GM23338 (cell line): ENCODE measurements around the gene TANGO2. TPM values are rescaled to one million over a fixed set of nuclear protein-coding genes. Genes with fewer than 3 reads are reported as not detected.

Experiments used
- ATAC-seq: fragments of 200-7000 bp; cut with Tn5 transposase; 3 replicates; pipeline ENCODE4 v1.9.1; 2020
- DNase-seq: peaks from one replicate; pipeline ENCODE4 v3.0.0-alpha.2; 2015; ENCODE audit warnings: low spot score
- H2AFZ ChIP-seq: fragments of 200-600 bp; sonication (generic); 2 replicates; pipeline ENCODE4 v1.8.0; 2016; ENCODE audit warnings: antibody characterized with exemption, mild to moderate bottlenecking, moderate library complexity
- H3F3A ChIP-seq: fragments of 200-600 bp; sonication (generic); replicated peaks from 2 replicates; pipeline ENCODE4 v1.8.0; 2017; ENCODE audit warnings: antibody characterized with exemption, mixed run types, low read depth
- H3K27ac ChIP-seq: fragments of 200-600 bp; sonication (generic); 2 replicates; pipeline ENCODE4 v1.6.1; 2016; ENCODE audit warnings: low read depth
- H3K27me3 ChIP-seq: fragments of 200-600 bp; sonication (generic); 2 replicates; pipeline ENCODE4 v1.8.0; 2016; ENCODE audit warnings: mild to moderate bottlenecking, mixed run types, moderate library complexity; ENCODE audit not compliant: insufficient read depth
- H3K36me3 ChIP-seq: fragments of 200-600 bp; sonication (generic); 2 replicates; pipeline ENCODE4 v1.8.0; 2016; ENCODE audit warnings: mild to moderate bottlenecking; ENCODE audit not compliant: insufficient read depth
- H3K4me1 ChIP-seq: fragments of 200-600 bp; sonication (generic); 2 replicates; pipeline ENCODE4 v1.8.0; 2016; ENCODE audit warnings: mild to moderate bottlenecking, moderate library complexity; ENCODE audit not compliant: insufficient read depth
- H3K4me2 ChIP-seq: fragments of 200-600 bp; sonication (generic); 2 replicates; pipeline ENCODE4 v1.7.1; 2017; ENCODE audit warnings: mixed run types
- H3K4me3 ChIP-seq: fragments of 200-600 bp; sonication (generic); 2 replicates; pipeline ENCODE4 v1.6.1; 2016; ENCODE audit warnings: mixed run types
- H3K79me2 ChIP-seq: fragments of 200-600 bp; sonication (generic); replicated peaks from 2 replicates; pipeline ENCODE4 v1.8.0; 2017; ENCODE audit warnings: mild to moderate bottlenecking; ENCODE audit not compliant: insufficient read depth
- H3K9me2 ChIP-seq: fragments of 200-600 bp; sonication (generic); 2 replicates; pipeline ENCODE4 v1.8.0; 2017; ENCODE audit not compliant: insufficient read depth
- H4K20me1 ChIP-seq: fragments of 200-600 bp; sonication (generic); replicated peaks from 2 replicates; pipeline ENCODE4 v1.8.0; 2017; ENCODE audit warnings: mild to moderate bottlenecking; ENCODE audit not compliant: insufficient read depth
- H3K27ac Mint-ChIP-seq: 2 replicates; pipeline ENCODE4 v1.8.0; 2020; ENCODE audit warnings: inconsistent platforms, mild to moderate bottlenecking, moderate library complexity, mixed read lengths
- H3K27me3 Mint-ChIP-seq: 3 replicates; pipeline ENCODE4 v1.8.0; 2022; ENCODE audit warnings: low read depth, mild to moderate bottlenecking, moderate library complexity, mixed read lengths, inconsistent platforms; ENCODE audit not compliant: insufficient read depth, poor library complexity
- H3K36me3 Mint-ChIP-seq: 3 replicates; pipeline ENCODE4 v1.8.0; 2021; ENCODE audit warnings: low read depth, mild to moderate bottlenecking, inconsistent platforms, moderate library complexity, mixed read lengths
- H3K4me1 Mint-ChIP-seq: 3 replicates; pipeline ENCODE4 v1.8.0; 2020; ENCODE audit warnings: mild to moderate bottlenecking, inconsistent platforms, mixed read lengths
- H3K4me3 Mint-ChIP-seq: 3 replicates; pipeline ENCODE4 v1.8.0; 2021; ENCODE audit warnings: moderate library complexity, mild to moderate bottlenecking, inconsistent platforms, mixed read lengths
- H3K9me3 Mint-ChIP-seq: 3 replicates; pipeline ENCODE4 v1.8.0; 2020; ENCODE audit warnings: moderate library complexity, mild to moderate bottlenecking, inconsistent platforms, mixed read lengths
- EZH2 ChIP-seq: fragments of 200-600 bp; sonication (generic); IDR thresholded peaks from one replicate; pipeline ENCODE4 v1.8.0; 2017; ENCODE audit warnings: antibody characterized with exemption, mild to moderate bottlenecking, low read depth; ENCODE audit not compliant: unreplicated experiment
- NANOG ChIP-seq: IDR thresholded peaks from 2 replicates; pipeline ENCODE4 v1.6.1; 2016; ENCODE audit warnings: antibody characterized with exemption, borderline replicate concordance
- STAT1 ChIP-seq: IDR thresholded peaks from one replicate; pipeline ENCODE4 v1.6.1; 2016; ENCODE audit warnings: antibody characterized with exemption; ENCODE audit not compliant: unreplicated experiment
- ZNF114 ChIP-seq: fragments of 250-450 bp; sonication (Bioruptor Pico); IDR thresholded peaks from 2 replicates; pipeline ENCODE4 v1.5.0; 2020; ENCODE audit warnings: mild to moderate bottlenecking, moderate library complexity
- ZNF331 ChIP-seq: fragments of 250-450 bp; sonication (Bioruptor Pico); IDR thresholded peaks from 2 replicates; pipeline ENCODE4 v1.5.0; 2020; ENCODE audit warnings: low read depth, mild to moderate bottlenecking, moderate library complexity
- polyA plus RNA-seq: library from polyadenylated mRNA; unstranded; fragments of >200 nt; fragmentation: Nextera tagmentation; extraction: Ambion mirVana; gene quantifications from 2 replicates; pipeline ENCODE4 v1.2.1, GENCODE V29; 2016
- total RNA-seq: library from RNA; depleted of rRNA; stranded (reverse); fragments of >200 nt; shearing (Covaris generic); gene quantifications from 2 replicates; pipeline ENCODE4 v1.2.3, GENCODE V29; 2014
- TF ChIP-seq, protein P1 (sequence below), 2 experiments: fragments of 200-600 bp in 1 of 2; sonication (generic) in 1 of 2; conservative IDR thresholded peaks; 2 replicates each; pipeline versions ENCODE4 v1.5.1 to v1.6.1; 2016 to 2017; ENCODE audit warnings: antibody characterized with exemption in 2 of 2, low read depth in 2 of 2, mild to moderate bottlenecking in 2 of 2, moderate library complexity in 1 of 2
- TF ChIP-seq, protein P2 (sequence below): IDR thresholded peaks from 2 replicates; pipeline ENCODE4 v1.6.1; 2016; ENCODE audit warnings: antibody characterized with exemption

Gene TANGO2
- total and polyA plus RNA-seq, 2 experiments from 2014 or later: 6.9 to 15.0 TPM

DNA sequence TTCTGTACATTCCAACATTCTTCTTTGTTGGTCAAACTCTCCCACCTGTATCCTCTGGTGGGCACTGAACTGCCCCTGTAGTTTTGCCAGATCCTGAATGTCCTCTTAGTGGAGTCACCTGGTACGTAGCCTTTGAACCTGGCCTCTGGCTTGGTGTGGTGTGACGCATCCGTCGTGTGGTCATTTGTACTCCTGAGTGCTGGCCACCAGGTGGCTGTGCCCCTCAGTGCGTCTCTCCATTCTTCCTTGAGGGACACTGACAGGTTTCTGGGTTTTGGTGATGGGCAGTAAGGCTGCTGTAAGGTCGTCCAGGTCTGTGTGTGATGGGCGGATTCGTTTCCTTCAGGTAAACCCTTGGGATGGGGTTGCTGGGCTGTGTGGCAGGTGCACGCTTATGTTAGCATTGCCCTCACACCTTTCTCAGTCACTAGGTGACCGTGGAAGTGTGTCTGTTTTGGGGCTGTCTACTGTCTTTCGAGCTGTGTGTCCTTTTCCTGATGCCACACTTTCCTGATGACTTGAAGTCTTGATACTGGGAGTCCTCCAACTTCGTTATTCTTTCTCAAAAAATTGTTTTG is 81.4 kb downstream of the TANGO2 start:
- Histone ChIP-seq H3K4me3 (no peak overlapping the region), H3K4me2 (no peak overlapping the region), H3F3A (peaks cover 13% of the 10 kb centered on the region; the same call in 1 of the 2 replicates), H3K79me2 (peaks cover 58% of the 10 kb centered on the region), H3K4me1 (no peaks in the 10 kb centered on the region; the same call in 1 of the 2 replicates), H3K9me2 (no peaks in the 10 kb centered on the region), H3K36me3 (peaks cover 26% of the 10 kb centered on the region), H2AFZ (no peak overlapping the region), H4K20me1 (peaks cover 56% of the 10 kb centered on the region), H3K27me3 (no peaks in the 10 kb centered on the region), H3K27ac (no peak overlapping the region)
- DNase-seq: peak; percentile 43
- no peak overlapping the region; the same call in 1 of the 2 replicates for H3K27ac Mint-ChIP-seq
- H3K9me3 Mint-ChIP-seq: no peaks in the 10 kb centered on the region
- peak; percentile 63 for ATAC-seq
- peaks cover 12% of the 10 kb centered on the region for H3K27me3 Mint-ChIP-seq
- peaks cover 20% of the 10 kb centered on the region for H3K4me1 Mint-ChIP-seq
- TF ChIP-seq, protein P1, sequence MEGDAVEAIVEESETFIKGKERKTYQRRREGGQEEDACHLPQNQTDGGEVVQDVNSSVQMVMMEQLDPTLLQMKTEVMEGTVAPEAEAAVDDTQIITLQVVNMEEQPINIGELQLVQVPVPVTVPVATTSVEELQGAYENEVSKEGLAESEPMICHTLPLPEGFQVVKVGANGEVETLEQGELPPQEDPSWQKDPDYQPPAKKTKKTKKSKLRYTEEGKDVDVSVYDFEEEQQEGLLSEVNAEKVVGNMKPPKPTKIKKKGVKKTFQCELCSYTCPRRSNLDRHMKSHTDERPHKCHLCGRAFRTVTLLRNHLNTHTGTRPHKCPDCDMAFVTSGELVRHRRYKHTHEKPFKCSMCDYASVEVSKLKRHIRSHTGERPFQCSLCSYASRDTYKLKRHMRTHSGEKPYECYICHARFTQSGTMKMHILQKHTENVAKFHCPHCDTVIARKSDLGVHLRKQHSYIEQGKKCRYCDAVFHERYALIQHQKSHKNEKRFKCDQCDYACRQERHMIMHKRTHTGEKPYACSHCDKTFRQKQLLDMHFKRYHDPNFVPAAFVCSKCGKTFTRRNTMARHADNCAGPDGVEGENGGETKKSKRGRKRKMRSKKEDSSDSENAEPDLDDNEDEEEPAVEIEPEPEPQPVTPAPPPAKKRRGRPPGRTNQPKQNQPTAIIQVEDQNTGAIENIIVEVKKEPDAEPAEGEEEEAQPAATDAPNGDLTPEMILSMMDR (conservative IDR thresholded peaks at IDR 0.05; ENCODE audit: low read depth in 2 of 2): peak in 1 of 2 experiments; percentile 19; a peak in 1 of 4 replicates
- TF ChIP-seq, protein P2, sequence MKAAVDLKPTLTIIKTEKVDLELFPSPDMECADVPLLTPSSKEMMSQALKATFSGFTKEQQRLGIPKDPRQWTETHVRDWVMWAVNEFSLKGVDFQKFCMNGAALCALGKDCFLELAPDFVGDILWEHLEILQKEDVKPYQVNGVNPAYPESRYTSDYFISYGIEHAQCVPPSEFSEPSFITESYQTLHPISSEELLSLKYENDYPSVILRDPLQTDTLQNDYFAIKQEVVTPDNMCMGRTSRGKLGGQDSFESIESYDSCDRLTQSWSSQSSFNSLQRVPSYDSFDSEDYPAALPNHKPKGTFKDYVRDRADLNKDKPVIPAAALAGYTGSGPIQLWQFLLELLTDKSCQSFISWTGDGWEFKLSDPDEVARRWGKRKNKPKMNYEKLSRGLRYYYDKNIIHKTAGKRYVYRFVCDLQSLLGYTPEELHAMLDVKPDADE: no peak
- H3K4me3 Mint-ChIP-seq: no peak overlapping the region
- H3K36me3 Mint-ChIP-seq: peaks cover 93% of the 10 kb centered on the region

DNA sequence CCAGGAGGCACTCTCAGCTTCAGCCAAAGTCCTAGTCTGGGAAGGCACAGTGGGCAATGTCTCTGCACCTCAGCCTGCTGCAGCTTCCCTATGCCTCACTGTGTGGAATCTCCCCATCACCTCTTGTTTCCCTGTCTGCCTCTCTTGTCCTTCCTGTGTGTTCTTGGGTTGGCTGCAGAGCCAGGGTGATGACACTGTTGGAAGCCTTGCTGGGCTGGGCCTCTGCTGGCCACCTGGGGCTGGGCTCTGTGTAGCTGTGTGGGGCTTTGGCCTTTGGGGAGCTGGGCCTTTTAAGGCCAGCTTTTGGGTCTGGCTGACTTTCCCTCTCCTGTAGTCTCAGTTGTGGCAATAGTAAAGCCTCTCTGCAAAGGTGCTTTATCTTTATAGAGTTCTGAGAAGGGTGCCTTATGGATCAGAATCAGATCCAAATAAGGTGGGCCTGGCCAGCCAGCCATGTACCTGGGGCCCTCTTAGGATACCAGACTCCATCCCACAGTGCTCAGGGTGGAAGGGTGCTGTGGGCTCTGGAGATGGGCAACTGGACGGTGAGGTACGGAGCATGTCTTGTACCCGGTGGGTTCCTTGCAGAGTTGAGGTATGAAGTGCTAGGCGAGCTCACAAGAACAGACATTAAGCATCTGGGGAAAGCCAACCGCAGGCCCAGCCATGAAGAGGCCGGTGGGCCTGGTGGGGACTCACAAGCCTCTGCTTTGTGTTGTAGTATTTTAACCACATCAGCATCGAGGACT is 84.7 kb downstream of the TANGO2 start:
- DNase-seq: no peak
- H2AFZ ChIP-seq: no peak overlapping the region
- H3K27me3 Mint-ChIP-seq: peaks cover 22% of the 10 kb centered on the region
- H3K36me3 Mint-ChIP-seq: peaks cover 88% of the 10 kb centered on the region
- H3K4me1 ChIP-seq: no peaks in the 10 kb centered on the region; the same call in 1 of the 2 replicates
- ATAC-seq: no peak
- H3K4me2 ChIP-seq: no peak overlapping the region
- peaks cover 21% of the 10 kb centered on the region for H3F3A ChIP-seq
- no peaks in the 10 kb centered on the region for H3K9me2 ChIP-seq
- H3K27ac ChIP-seq: no peak overlapping the region
- peaks cover 45% of the 10 kb centered on the region for H4K20me1 ChIP-seq
- no peak overlapping the region for H3K4me3 ChIP-seq
- H3K9me3 Mint-ChIP-seq: no peaks in the 10 kb centered on the region
- no peak for TF ChIP-seq EZH2
- TF ChIP-seq ZNF331 (CRISPR knock-in tag): no peak
- TF ChIP-seq STAT1: no peak
- TF ChIP-seq, protein P2: no peak
- TF ChIP-seq, protein P1 (conservative IDR thresholded peaks at IDR 0.05; ENCODE audit: low read depth in 2 of 2): no peak
- TF ChIP-seq ZNF114 (CRISPR knock-in tag): no peak
- no peak for TF ChIP-seq NANOG
- H3K27ac Mint-ChIP-seq: no peak overlapping the region
- peaks cover 23% of the 10 kb centered on the region for H3K36me3 ChIP-seq
- no peaks in the 10 kb centered on the region for H3K27me3 ChIP-seq
- H3K79me2 ChIP-seq: peaks cover 30% of the 10 kb centered on the region
- H3K4me3 Mint-ChIP-seq: no peak overlapping the region
- peaks cover 10% of the 10 kb centered on the region for H3K4me1 Mint-ChIP-seq
